Measurements from ENCODE around the gene PLCXD3. TPM values are rescaled to one million over a fixed set of nuclear protein-coding genes. Genes with fewer than 3 reads are reported as not detected.
A peak's percentile ranks its signal among the peaks of the same experiment; 100 is the strongest.

PLCXD3 gene
- polyA plus RNA-seq, 4 donors: 0.38 to 0.63 (median 0.42) TPM

DNA sequence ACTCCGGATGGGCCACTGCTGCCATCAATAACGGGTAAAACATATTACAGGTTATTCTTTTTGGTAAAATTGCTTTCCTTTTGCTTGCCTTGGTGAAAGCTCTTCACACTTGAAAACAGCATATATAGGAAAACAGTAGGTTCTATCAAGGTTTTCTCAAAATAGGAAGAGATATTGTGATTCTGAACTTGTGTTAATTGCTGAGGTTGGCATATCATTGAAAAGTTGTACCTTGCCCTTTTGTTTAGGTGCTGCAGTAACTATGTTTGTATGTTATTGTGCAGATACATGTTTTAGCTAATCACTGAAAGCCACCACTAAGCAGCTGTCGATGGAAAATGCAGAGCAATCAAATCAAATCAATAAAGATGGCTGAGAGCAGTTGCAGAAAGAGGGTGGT, 219.1 kb downstream of the PLCXD3 start:
- DNase-seq (ENCODE audit: low read depth in 4 of 4, low spot score in 3 of 4): no peak

DNA sequence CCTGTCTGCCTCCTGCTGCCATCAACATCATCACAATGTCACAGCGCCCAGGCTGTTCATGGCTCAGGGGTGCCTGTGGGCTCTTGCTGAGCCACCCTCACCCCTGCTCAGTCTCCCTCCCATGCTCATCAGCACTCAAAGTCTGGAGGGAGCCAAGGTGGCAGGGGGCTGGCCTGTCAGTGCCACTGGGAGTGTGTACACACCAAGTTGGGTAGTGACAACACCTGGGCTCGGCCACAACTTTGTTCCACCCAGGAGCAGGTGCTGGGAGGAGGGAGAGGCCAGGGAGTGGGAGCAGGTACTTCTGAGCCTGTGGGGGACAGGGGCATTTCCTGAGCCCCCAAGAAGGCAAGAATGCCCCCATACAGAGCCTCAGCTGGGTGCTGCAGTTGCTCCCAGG, 219.6 kb downstream of the PLCXD3 start:
- DNase-seq (ENCODE audit: low read depth in 4 of 4, low spot score in 3 of 4): no peak

DNA sequence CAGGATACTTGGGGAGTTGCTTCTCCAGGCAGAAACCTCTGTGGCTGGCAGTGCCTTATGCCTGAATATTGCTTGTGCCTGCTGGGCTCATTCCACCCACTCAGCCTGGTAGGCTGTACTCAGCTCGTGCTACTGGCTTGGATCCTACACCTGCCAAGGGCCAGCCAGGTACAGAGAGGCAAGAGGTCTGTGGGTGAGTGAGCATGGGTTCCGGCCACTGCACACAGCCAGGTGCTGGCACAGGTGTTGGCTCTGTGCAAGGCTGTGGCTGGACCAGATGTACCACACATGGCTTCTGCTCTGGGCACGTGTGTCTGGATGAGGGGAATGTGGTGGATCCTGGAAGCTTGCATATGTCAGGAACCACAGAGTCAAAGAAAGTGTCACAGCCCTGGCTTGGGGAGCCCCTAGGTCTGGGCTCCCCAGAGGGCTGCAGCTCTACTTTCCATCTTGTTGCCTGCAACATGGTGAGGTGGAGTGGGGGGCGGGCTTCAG, 220.4 kb downstream of the PLCXD3 start:
- no peak for DNase-seq (ENCODE audit: low read depth in 4 of 4, low spot score in 3 of 4)

DNA sequence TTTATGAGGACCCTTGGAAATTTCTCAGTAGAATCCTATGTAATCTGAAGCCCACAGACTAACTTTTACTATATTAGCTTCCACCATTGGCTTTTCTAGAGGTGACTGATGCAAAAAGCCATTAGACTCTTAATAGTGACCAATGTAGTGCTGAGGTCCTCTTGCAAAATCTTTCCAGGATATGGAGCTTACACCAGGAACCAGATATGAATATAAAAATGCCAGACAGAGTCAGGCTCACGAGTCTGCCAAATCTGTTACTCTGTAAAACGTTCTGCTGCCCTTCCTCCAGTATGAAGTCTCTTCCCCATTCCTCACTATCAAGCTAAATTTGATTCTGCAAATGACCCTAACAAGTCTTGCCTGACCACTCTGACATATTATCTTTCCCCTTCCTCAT, 223.7 kb downstream of the PLCXD3 start:
- no peak for DNase-seq (ENCODE audit: low read depth in 4 of 4, low spot score in 3 of 4)

DNA sequence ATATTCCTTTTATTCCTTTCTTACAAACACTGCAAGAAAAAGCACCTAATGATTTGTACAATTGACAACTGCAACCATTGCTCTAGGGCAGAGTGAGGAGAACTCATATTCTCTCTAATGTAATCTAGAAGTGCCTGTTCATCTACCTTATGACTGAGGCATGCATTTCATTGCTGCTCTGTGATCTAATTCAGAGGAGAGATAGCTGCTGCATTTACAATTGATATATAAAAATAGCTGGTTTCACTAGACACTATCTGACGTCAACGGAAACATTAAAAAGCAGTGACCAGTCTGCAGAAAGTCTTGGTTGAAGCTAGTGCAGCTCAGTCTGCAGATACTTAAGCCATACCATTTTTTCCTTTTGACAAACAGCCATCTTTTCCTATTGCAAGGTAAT, 224.2 kb downstream of the PLCXD3 start:
- DNase-seq (ENCODE audit: low read depth in 4 of 4, low spot score in 3 of 4): no peak

DNA sequence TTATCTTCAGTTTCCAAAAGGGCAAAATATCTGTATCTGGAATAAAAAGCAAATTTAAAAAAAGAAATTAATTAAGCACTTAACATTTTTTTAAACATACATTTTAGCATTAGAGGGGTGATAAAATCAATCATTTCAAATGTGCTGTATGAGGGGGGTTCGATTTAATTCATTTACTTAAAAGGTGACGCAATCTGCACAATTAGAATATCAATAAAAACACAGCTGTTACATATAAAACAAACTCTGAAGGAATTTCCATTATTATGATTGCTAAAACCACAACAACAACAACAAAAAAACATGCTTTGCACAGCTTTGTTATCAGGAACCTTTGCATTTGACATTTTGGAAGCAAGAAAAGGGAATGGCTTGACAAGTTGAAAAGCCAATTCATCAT, 225.5 kb downstream of the PLCXD3 start:
- DNase-seq (ENCODE audit: low read depth in 4 of 4, low spot score in 3 of 4): no peak

DNA sequence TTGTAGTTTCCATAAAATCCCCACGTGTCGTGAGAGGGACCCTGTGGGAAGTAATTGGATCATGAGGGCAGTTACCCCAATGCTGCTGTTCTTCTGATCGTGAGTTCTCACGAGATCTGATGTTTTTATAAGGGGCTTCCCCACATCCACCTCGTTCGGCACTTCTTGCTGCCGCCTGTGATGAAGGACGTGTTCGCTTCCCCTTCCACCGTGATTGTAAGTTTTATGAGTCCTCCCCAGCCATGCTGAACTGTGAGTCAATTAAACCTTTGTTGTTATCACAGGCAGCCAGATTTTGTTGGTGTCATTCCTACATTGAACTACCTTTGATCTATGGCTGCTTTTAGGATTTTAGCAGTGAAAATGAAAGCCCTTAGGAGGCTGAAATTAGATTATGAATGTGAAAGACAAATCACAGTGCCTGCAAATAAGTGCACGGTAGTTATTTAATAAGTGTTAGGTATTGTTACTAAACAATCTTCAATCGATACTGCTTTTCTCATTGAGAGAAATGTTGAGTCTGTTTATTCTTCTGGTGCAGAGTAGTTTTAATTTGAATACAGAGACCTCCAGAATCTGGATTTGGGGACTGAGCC, 229.1 kb downstream of the PLCXD3 start:
- DNase-seq (ENCODE audit: low read depth in 4 of 4, low spot score in 3 of 4): no peak

DNA sequence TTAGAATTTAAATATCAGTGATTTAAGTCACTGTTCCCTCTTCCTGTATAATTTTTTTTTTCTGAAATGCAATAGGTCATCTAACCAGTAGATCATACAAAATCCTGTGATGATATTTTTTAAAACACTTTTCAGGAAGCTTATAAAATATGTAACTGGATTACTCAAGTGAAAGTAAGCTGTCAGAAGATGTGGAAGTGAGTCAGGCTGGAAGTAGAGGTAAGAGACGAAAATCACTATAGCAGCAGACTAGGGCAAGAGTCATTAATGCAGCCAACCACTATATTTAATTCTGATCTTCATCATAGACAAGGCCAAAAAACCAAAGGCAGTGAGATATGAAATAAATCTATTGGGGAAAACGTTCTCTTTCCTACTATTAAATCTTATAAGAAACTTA, 231.4 kb downstream of the PLCXD3 start:
- DNase-seq (ENCODE audit: low read depth in 4 of 4, low spot score in 3 of 4): no peak

- peak in 1 of 4 donors; percentile 22 for DNase-seq (ENCODE audit: low read depth in 4 of 4, low spot score in 3 of 4)
Observed at GRCh38 chr5:41277476-41278245, 232.7 kb downstream of the PLCXD3 start.

DNA sequence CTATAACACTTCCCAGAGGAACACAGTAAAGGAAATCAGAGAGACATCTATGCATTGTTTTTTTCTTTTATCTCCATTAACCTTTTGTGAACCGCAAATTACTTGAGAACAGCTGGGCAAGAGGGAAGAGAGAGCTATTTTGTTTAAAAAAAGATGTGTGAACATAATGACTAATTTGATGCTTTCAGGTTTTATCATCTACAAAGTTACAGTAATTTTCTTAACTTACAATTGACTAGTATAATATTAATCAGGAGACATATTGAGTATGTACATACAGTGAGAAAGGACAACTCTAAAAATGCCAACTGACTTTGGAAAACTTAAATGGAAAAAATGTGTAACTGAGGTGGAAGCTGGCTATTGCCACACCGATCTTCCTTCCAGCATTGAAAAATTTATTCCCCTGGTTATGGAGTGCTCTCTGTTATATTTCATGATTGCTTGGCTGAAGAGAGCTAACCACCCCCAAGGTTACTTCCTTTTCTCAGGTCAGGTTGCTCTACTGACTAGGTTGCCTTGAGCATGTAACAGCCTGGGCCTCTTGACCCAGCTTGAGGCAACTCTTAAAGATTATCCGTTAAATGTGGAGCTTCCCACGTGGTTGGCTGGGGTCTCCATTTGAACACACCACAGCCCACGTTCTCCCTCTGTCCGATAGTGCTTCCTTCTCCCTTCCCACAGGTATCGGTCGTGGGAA, 234.4 kb downstream of the PLCXD3 start:
- DNase-seq (ENCODE audit: low read depth in 4 of 4, low spot score in 3 of 4): no peak

- peak; percentile 23 to 40 (median 26) for DNase-seq (ENCODE audit: low read depth in 4 of 4, low spot score in 3 of 4)
Observed at GRCh38 chr5:41270423-41271251, 239.8 kb downstream of the PLCXD3 start.

GRCh38 chr5:41268894-41269293, 241.5 kb downstream of the PLCXD3 start:
- no peak for DNase-seq (ENCODE audit: low read depth in 4 of 4, low spot score in 3 of 4)

- no peak for DNase-seq (ENCODE audit: low read depth in 4 of 4, low spot score in 3 of 4)
Observed at GRCh38 chr5:41266377-41266776, 244.0 kb downstream of the PLCXD3 start.

DNA sequence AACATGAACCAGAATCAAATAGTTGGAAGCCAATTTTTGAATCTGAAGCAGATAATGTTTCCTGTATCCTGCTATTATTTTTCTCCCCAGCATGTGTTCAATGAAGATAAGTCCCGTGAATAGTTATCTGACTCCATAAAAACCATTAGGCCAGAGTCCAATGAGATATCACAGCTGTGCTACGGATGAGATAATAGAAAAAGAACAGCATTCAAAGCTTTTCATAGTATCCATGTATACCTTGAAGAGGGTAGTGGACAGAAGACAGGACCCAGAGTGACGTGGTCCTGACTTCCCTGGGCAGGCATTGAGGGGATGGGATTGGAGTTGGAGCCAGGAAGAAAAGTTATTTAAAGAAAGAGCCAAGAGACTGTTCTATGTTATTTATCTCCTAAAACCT, 246.4 kb downstream of the PLCXD3 start:
- no peak for DNase-seq (ENCODE audit: low read depth in 4 of 4, low spot score in 3 of 4)

DNA sequence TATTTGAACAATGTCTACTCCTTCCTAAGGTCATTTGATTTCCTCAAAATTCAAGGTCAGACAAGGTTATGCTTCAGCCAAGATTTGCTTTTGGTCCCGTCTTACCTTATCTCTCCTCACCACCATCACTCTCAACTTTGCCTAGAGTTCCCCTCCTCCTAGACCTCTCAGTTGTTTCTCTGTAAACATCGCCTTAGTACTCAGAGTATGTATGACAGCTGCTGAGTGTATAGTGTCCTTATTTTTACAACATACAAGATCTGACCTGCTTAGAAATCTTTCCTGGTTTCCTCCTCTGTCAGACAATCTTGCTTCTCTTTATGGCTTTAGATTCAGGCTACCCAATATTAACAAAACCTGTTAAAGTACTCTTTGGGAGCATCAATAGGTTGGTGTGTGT, 247.1 kb downstream of the PLCXD3 start:
- DNase-seq (ENCODE audit: low read depth in 4 of 4, low spot score in 3 of 4): no peak

Data from right renal pelvis (tissue), 4 donors.